ENCODE measurements around the gene RNF19B. TPM values are rescaled to one million over a fixed set of nuclear protein-coding genes. Genes with fewer than 3 reads are reported as not detected.
A peak's percentile ranks its signal among the peaks of the same experiment; 100 is the strongest.

RNF19B gene
- total RNA-seq, 1 donor from 2014 or later = 33.7 TPM

DNA sequence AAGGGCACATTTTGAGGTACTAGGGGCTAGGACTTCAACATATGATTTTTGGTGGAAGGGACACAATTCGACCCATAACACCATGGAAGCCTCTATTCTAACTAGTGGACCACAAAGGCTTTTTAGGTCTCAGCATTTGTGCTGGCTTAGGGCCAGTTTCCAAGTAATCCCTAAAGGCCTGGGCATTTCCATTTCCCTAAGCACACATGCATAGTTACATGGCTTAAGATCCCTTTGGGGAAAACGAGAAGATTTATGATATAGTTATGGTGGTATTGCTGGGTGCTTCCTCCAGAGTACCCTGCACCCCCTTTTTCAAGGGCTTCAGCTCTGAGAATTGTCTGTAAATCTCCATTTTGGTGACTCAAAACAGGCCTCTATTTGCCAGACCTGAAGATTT, 35.2 kb downstream of the RNF19B start:
- Histone ChIP-seq H3K36me3 (ENCODE audit: control insufficient read depth, insufficient read depth, low read length) (no peaks in the 10 kb centered on the region), H3K4me3 (ENCODE audit: low read depth, low read length) (no peak overlapping the region), H3K27me3 (ENCODE audit: control insufficient read depth, insufficient read depth, low read length) (no peaks in the 10 kb centered on the region)
- no peak for DNase-seq (ENCODE audit: low read depth)
- TF ChIP-seq, protein P1, sequence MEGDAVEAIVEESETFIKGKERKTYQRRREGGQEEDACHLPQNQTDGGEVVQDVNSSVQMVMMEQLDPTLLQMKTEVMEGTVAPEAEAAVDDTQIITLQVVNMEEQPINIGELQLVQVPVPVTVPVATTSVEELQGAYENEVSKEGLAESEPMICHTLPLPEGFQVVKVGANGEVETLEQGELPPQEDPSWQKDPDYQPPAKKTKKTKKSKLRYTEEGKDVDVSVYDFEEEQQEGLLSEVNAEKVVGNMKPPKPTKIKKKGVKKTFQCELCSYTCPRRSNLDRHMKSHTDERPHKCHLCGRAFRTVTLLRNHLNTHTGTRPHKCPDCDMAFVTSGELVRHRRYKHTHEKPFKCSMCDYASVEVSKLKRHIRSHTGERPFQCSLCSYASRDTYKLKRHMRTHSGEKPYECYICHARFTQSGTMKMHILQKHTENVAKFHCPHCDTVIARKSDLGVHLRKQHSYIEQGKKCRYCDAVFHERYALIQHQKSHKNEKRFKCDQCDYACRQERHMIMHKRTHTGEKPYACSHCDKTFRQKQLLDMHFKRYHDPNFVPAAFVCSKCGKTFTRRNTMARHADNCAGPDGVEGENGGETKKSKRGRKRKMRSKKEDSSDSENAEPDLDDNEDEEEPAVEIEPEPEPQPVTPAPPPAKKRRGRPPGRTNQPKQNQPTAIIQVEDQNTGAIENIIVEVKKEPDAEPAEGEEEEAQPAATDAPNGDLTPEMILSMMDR (IDR thresholded peaks at IDR 0.05; ENCODE audit: insufficient read depth, low read length, poor library complexity, severe bottlenecking) = no peak

DNA sequence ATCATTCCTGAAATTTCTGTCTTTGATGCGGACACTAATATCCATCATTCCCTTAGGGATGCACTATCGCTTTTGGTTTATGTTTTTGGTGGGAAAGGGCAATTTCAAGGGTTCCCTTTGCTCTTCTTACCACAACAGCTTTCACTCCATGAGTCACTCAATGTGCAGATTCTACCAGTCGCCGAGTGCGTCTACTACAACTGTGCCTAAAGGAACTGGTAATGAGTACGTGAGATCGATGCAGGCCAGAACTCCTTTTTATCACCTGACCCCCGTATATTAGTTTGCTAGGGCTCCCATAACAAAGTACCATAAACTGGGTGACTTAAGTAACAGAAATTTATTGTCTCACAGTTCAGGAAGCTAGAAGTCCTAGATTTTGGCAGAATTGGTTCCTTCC, 35.9 kb downstream of the RNF19B start:
- no peaks in the 10 kb centered on the region for H3K27me3 ChIP-seq (ENCODE audit: control insufficient read depth, insufficient read depth, low read length)
- no peak for DNase-seq (ENCODE audit: low read depth)
- TF ChIP-seq, protein P1 (IDR thresholded peaks at IDR 0.05; ENCODE audit: insufficient read depth, low read length, poor library complexity, severe bottlenecking) = no peak
- H3K36me3 ChIP-seq (ENCODE audit: control insufficient read depth, insufficient read depth, low read length) = no peaks in the 10 kb centered on the region
- H3K4me3 ChIP-seq (ENCODE audit: low read depth, low read length) = no peak overlapping the region

DNA sequence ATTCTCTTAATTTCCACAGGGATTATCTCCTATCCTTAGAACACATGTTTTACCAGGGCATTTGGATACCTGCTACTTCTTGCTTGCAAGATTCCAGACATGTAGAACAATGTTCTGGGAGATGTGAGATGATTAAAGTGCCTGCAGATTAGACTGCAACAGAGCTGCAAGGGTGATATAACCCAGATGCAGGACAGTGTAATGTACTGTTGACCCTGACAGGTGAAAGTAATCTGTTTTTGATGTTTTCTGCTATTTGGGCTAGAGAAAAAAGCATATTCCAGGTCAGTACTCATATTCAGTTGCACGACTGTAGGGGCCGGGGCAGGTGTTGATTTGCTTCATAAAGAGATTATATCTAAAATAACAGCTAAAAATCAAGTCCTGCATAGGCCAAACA, 36.3 kb downstream of the RNF19B start:
- H3K4me3 ChIP-seq (ENCODE audit: low read depth, low read length) = no peak overlapping the region
- H3K36me3 ChIP-seq (ENCODE audit: control insufficient read depth, insufficient read depth, low read length) = no peaks in the 10 kb centered on the region
- no peaks in the 10 kb centered on the region for H3K27me3 ChIP-seq (ENCODE audit: control insufficient read depth, insufficient read depth, low read length)
- TF ChIP-seq, protein P1 (IDR thresholded peaks at IDR 0.05; ENCODE audit: insufficient read depth, low read length, poor library complexity, severe bottlenecking) = no peak
- no peak for DNase-seq (ENCODE audit: low read depth)

DNA sequence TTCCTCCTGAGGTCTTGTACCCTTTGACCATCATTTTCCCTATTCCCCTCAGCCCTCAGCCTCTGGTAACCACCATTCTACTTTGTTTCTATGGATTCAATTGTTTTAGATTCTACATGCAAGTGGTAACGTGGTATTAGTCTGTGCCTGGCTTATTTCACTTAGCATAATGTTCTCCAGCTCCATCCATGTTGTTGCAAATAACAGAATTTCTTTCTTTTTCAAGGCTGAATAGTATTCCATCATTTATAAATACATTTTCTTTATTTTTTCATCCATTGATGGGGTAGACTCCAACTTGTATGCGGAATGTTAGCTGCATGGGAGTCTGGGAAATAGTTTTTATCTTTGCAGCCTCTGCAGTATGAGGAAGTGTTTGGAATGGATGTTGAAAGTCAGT, 37.2 kb downstream of the RNF19B start:
- Histone ChIP-seq H3K36me3 (ENCODE audit: control insufficient read depth, insufficient read depth, low read length) (no peaks in the 10 kb centered on the region), H3K4me3 (ENCODE audit: low read depth, low read length) (no peak overlapping the region), H3K27me3 (ENCODE audit: control insufficient read depth, insufficient read depth, low read length) (no peaks in the 10 kb centered on the region)
- no peak for DNase-seq (ENCODE audit: low read depth)
- TF ChIP-seq, protein P1 (IDR thresholded peaks at IDR 0.05; ENCODE audit: insufficient read depth, low read length, poor library complexity, severe bottlenecking) = no peak

DNA sequence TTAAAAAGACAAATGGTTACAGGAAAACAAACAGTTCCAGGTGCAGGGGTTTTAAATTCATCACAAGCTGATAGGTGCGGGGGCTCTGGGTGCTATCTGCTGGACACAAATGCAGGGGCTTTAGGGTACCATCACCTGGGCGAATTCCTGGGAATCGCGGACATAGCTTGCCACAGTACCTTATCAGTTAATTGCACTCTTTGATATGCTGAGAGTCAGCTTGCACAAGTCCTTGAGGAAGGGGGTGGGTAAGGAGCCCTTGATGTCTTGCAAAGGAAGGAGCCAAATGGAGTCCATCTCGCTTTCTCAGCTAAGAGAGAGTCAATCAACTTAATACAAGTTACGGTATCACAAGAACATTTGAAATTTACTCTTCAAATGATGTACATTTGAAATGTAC, 38.0 kb downstream of the RNF19B start:
- Histone ChIP-seq H3K36me3 (ENCODE audit: control insufficient read depth, insufficient read depth, low read length) (no peaks in the 10 kb centered on the region), H3K4me3 (ENCODE audit: low read depth, low read length) (no peak overlapping the region), H3K27me3 (ENCODE audit: control insufficient read depth, insufficient read depth, low read length) (no peaks in the 10 kb centered on the region)
- TF ChIP-seq, protein P1 (IDR thresholded peaks at IDR 0.05; ENCODE audit: insufficient read depth, low read length, poor library complexity, severe bottlenecking) = no peak
- no peak for DNase-seq (ENCODE audit: low read depth)

DNA sequence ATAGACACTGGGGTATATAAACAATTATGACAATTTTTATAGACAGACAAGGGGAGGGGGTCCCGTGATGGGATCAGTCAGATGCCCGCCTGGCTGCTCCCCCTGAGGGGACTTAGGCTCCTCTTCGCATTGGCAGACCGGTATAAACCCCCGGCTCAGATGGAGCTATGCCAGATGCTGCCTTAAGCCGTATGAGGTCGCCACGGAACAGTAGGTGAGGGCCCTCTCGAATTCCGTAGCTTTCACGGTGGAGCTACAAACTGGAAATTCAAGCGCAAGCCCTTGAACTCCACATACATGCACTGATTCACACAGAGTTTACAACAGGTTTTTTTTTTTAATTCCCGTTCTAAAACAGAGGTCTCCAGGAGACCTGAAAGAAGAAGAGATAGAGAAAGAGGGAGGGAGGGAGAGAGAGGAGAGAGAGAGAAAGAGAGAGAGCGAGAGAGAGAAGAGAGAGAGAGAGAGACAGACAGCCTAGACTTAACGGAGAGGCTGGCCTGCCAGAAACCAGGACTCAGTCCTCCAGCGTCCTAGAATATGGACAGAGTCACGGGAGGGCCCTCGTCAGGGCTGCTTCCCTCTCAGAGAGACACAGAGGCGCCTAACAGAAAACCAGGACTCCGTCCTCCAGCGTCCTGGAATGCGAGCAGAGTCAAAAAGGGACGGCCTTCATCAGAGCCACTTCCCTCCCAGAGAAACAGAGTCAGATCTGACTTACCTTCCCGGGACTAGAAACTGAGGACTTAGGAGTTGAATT, 39.0 kb downstream of the RNF19B start:
- no peak for DNase-seq (ENCODE audit: low read depth)
- TF ChIP-seq, protein P1 (IDR thresholded peaks at IDR 0.05; ENCODE audit: insufficient read depth, low read length, poor library complexity, severe bottlenecking) = peak; percentile 4
- Histone ChIP-seq H3K36me3 (ENCODE audit: control insufficient read depth, insufficient read depth, low read length) (no peaks in the 10 kb centered on the region), H3K27me3 (ENCODE audit: control insufficient read depth, insufficient read depth, low read length) (no peaks in the 10 kb centered on the region), H3K4me3 (ENCODE audit: low read depth, low read length) (no peak overlapping the region)
